ENCODE results near the gene AGK. TPM values are rescaled to one million over a fixed set of nuclear protein-coding genes. Genes with fewer than 3 reads are reported as not detected.

Gene AGK
- total RNA-seq, 1 donor from 2014 or later: 23.0 TPM

DNA sequence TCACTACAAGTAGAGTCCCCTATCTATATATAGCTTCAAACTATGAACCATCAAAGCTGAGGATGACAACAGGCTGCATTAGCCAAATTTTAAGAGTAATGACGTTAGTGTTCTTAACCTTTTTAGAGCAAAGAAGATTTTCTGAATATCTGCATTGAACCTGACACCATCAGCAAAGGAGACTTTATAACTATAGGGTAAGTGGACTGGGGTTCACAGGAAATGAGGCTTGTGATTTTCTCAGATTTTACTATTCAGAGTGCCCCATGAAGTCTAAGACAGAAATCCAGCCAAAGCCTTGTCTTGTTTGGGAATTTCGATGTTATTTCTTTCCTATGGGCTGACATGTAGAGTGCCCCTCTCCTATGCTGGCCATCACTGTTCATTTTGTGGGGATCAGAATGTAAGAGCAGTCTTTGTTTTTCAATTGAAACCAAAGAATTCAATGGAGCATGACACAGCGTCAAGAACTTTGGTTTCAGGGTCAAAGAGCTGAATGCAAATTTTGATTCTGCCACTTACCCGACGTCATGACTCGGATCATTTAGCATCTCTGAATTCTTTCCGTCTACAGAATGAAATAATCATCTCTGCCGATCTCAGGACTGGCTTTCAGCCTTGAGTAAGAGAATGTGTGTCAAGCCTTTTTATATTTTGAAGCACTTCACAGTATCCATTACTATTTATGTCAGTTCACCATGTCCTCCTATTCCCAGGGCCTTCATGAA is 98.1 kb downstream of the AGK start:
- DNase-seq: no peak

DNA sequence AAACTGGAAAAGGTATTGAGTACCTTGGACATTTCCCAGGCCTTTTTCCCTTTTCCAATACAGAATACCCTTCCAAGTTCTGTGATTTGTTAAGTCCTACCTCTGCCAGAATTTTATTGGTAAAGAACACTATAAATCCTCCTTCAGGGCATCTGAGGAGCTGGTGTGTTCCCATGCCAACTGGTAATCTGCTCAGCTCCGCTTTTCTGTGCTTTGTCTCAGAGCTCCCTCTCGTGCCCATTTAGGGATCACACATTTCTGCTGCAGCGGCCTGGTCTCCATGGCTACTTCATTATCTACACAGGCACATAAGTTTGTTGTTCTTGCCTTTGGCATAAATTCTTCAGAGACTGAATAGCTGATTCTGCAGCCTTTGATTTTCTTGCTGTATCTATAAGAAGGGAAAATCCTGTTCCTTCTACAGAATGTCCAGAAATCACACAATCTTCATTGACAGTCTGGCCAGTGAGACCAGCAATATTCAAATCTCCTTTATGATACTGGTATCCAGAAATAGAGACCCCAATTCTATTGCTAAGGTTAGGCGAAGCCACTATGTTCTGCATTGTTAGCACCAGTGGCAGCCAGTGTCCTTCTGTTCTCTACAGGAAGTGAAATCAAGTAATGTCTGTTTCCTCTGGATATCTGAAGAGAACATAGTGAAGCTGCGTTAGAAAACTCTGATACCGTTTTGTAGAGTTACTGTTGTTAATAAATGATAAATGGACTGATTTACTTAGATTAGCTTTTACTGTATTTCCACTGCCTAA is 98.8 kb downstream of the AGK start:
- DNase-seq: peak; percentile 93

DNA sequence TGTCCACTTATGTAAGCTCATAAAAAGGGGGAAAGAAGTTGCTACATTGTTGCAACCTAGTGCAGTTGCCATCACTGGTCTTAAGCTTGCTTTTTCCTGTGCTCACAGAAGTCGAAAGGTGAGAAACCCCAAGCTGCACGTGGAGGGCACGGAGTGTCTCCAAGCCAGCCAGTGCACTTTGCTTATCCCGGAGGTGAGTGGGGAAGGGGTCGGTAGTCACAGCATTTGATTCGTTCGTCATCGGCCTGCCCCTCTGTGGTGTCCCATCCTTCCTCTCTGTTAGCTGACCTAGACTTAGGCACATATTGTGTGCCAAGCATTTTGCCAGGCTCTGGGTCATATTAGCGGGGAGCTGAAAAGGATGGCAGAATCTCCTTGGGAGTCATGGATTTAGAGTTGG is 100.2 kb downstream of the AGK start:
- DNase-seq: no peak

DNA sequence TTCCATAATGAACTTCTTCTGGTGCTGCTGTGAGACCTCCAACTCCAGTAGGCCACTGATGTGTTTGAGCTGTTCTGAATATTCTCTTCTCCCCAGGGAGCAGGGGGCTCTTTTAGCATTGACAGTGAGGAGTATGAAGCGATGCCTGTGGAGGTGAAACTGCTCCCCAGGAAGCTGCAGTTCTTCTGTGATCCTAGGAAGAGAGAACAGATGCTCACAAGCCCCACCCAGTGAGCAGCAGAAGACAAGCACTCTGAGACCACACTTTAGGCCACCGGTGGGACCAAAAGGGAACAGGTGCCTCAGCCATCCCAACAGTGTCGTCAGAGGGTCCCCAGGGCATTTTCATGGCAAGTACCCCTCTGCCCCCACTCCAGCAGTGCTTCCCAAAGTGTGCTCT is 101.5 kb downstream of the AGK start:
- DNase-seq: no peak

DNA sequence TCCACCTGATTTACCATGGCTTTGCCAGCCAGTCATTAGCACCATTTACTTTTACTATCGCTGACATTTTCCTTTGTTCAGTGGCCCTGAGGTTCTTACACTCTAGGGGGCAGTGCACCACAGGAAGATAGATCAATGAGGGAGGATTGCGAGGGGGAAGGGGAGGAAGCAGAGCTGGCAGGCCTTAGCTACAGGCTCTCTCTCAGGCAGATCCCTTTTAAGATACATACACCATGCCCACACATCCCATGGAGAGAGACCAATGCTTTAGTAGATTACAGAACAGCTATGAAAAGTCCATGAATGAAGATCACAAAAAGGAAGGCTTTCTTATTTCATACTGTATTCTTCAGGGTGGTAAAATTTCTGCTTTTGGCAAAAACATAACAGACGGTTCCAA is 103.3 kb downstream of the AGK start:
- DNase-seq: peak; percentile 94

DNA sequence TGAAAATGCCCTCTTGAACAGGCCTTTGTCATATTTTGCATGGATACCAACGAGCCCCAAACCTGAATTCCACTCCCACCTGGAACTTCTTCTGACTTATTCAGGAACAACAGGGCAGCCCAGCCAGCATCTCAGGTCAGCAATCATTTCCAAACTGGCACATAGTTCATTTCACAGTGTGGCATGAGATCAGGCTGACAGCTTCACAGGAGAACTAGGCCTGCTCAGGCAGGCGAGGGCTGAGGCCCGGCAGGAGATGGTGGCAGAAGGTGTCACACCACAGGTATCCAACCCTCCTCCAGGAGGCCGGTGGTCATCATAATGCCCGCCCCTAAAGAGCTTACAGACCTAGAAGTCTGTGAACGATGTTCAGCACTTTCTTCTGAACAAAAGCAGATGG is 108.3 kb downstream of the AGK start:
- no peak for DNase-seq

DNA sequence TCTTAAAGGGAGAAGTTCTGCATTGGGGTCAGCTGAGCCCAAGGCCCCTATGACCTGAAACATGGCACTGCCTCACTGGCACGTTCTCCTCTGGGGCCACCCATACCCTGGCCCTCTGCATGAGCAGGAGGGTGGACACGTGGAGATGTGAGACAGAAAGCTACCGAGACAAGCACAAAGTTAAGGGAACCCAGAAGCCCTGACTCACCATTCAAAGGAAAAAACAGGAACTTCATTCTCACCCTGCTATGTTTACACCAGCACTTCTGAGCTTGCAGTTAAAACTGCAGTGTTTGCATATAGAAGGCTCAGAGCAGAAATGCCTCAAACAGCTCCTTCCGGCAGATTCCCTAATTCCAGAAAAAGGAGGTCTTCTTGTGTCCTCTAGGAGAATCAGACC is 109.0 kb downstream of the AGK start:
- peak; percentile 72 for DNase-seq

DNA sequence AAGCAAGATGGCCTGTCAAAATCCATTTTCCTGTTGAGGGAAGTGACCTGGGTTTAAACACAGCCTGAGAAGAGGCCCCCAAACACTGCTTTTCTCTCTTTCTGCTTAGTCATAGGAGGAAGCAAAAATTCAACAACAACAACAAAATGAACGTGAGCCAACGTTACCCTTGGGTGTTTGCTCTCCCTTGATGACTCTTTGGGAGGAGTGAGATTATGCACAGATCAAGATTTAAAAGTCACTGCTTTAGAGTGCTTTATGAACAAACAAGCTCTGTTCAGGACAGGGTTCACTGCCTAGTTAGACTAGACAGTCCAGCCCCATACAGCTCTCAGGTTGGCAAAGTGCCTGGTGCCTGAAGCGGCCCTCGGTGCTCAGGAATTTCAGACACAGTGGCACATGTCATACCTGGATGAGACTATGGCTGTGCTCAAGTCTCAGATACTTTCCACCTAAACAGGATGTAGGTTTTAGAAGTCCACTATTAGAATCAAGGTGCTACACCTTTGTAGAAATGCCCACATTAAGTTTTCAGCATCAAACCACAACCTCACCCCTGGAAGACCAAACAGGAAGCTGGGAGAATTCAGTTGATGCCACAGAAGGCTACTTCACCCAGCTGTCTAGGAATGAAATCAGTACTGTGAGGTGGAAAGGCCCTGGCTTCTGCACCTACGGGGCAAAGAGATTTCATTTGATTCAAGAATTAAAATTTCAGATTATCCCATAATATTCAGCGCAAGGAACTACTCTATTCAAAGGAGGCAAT is 112.1 kb downstream of the AGK start:
- peak; percentile 67 for DNase-seq

DNA sequence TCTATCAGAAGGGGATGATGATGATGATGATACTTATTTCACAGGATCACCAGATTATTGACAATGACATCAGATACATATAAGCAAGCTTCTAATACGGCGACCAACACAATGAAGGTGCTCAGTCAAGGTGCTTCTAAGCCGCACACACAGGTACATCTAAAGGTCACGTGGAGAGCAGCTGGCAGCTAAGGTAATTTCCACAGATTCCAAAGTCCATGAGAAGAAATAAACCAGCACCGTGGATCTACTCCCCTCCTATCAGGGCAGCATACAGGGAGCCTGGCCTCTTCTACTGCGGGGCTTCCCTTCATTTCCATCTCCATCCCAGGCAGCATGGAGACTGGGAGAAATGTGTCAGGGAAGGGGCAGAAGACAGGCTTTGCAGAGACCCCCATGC is 113.2 kb downstream of the AGK start:
- no peak for DNase-seq

DNA sequence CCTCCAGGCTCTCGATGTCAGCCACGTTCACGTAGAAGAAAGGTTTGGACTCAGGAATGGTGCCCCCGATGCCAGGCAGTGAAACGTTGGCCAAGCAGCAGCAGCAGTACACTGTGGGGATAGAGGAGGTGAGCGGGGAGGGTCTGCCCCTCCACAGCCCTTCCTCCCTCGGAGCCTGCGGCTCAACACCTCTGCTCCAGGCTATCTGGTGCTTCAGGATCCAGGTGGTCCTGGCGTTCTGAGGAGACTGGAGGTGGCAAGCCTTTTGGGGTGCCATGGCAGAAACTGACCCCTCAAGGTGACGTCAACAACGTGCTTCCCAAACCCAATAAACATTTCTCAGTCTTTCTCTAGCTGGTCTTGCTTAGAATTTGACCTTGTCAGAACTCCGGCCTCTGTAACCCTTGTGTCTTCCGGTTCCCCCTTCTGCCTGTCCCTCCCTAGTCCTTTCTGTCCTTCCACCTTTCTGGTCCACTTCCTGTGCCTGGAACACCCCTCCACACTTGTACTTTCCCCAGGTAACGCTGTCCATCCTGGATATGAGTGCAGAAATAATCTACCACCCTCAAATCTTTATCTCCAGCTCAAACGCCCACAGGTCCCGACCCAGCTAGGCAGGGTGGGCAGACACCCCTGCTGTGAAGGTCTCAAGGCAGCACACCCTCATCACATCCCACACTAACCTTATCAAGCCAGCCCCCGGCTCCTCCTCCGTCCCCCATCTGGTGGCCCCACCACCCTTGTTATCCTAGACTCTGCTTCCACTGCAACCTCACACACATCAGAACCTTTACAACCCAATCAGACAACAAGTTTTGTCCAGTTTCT is 114.2 kb downstream of the AGK start:
- no peak for DNase-seq

DNA sequence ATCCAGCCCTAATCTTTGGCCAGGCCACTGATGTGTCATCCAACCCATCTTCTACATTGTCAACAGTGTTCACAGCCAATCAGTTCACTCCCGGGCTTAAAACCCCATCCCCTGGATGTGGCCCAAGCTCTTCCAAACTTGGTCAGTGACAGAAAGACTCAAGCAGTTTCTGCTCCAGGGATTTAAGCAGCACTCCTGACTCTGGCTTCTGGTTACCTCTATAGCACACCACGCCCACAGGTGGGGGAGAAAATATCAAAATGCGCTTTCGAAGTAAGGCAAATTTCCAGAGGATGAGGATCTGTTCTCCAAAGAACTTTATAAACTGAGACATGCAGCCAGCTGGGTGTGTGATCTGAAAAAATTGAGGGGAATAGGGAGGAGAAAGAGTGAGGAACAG is 114.9 kb downstream of the AGK start:
- no peak for DNase-seq

DNA sequence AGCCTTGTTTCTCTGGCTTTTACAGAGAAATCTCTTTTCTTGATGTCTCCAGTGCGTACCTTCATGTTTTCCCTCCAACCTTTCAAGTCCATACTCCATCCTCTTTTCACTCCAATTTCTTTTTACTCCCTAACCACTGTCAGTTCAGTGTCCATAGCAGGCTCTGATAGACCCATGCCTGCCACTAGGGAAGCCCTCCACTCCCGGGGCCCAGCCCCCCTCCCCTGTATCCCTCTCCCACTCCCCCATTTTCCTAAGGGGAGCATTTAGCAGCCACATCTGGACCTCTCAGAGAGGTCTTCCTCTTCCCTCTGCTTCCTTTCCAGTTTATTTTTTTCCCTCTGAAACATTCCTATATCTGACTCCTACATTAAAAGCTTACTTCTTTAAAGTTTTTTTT is 117.6 kb downstream of the AGK start:
- no peak for DNase-seq

DNA sequence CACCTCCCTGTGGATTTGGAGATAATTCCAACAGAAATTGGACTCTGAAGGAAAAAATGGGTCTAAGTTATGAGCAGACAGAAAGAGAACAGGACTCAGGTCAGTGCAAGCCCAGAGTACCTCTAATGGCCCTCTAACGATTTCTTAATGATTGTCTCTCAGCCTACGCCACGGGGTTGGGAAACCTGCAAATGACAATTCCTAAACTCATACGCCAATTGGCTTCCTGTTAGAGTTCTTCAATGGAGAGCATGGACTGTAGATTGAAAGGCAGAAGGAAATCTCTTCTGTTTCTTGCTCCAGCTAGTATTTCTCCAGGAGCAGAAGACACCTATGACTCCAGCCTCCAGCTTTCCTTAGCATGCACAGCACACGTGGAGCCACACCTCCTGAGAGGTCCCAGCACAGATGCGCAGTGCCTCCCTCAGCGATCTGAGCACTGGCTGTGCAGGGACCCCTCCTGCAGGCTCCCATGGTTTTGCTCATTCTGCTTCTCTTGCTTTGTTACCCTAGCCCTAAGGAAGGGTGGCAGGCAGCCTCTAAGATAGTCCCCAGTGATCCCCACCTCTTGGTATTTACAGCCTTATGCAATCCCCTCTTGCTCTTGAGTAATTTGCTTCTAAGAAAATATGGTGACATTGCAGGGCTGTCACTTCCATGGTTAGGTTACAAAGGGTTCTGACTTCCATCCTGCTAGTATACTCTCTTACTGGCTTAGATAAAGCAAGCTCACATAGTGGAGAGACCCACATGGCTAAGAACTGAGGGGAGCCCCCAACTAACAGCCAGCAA is 120.7 kb downstream of the AGK start:
- DNase-seq: no peak

DNA sequence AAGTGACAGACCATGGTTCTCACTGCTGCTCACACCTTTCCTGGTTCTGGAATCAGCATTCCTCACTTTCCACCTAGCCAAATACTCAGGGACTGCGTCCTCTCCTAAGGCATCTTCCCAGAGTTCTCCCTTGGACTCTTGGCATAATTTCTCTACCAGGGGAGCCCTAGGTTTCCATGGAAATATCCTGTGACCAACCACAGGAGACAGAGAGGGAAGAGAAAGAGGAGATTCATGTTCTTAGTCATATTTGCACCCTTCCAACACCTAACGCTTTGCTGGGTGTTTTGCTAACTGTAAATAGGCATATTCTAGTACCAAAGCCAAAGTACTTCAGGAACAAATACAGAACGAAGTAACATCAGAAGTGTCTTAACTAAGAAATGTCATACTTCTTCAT is 122.1 kb downstream of the AGK start:
- DNase-seq: peak; percentile 24

DNA sequence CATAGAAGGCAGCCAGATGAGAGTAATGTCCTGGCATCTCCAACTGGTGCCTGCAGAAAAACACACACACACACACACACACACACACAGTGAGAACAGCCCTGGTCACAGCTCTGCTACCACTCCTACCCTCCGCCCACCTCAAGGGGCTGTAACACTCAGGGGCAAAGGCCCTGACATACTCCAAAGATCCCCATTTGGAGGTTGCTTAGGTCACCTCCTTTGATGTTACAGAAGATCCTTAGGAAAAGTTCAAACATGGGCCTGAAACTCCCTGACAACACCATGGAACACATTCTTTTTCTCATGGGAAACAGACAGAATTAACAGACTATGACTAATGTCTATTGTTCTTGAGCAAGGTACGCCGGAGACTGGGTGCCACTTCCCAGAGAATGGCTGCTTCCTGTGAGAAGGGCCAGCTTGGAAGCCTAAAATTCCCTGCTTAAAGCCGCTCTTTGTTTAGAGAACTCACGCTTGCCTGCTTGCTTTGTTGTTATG is 123.0 kb downstream of the AGK start:
- peak; percentile 97 for DNase-seq

DNA sequence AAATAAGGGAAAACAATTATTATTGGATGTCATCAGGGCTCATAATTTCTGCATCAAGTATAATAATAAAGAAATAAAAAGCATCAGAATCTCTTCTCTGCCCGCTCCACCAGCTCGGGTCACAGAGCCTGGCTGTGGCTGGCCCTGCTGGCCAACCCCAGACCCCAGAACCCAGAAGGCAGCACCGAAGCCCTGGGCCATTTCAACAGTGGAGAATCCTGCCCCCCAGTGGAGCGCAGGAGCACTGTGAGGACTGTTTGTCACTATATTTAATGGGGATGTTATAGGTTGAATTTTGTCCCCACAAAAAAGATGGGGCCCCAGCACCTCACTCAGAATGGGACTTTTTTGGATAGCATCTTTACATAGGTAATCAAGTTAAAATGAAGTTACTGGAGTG is 123.5 kb downstream of the AGK start:
- DNase-seq: peak; percentile 86

DNA sequence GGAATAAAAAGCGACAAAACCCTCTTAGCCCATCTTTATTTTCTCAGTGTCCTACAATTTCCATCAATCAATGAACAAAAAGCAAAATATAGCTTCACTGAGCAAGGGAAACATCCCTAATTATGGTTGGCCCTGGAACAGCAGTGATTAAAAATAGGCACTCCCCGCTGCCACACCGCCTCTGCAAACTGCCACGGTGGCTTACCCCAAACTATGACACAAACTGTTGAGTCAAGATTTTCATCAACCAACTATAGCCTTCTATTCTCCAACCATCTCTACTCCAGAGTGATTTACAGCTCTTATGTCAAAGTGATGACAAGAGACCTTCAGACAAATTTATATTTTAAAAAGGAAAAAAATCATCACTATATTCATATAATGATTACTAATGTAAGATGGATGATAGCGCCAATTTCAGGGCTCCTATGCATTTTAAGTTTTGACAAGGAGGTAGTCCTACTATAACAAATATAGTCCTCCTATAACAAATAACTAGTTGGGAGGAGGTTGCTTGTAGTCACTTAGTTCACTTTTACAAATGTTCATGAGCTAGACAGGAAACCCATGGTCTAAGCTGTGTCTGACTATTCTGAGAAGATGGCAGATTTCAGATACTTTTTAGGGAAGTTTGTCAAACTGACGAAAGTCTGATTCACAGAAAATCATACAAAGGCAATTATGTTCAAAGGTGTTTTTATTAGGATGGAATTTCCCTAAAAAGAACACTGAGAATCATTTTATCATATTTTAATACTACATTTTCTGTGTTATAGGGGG is 124.4 kb downstream of the AGK start:
- peak; percentile 40 for DNase-seq

DNA sequence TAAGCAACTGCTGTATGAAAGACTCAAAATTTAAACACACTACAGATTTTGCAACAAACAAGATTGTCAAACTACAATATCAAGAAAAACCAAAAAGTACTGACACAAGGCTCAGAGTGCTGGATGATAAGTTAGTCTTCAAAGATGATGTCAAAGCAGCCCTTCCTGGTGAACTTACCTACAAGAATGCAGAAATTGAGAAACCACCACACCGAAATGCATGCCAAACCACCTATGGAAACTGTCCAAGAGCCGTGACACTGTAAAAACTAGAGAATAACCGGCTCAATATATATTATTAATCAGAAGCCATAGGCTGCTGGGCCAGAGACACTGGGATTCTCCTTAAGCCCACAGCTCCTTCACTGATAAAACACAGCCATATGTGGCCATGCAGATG is 125.4 kb downstream of the AGK start:
- DNase-seq: no peak

DNA sequence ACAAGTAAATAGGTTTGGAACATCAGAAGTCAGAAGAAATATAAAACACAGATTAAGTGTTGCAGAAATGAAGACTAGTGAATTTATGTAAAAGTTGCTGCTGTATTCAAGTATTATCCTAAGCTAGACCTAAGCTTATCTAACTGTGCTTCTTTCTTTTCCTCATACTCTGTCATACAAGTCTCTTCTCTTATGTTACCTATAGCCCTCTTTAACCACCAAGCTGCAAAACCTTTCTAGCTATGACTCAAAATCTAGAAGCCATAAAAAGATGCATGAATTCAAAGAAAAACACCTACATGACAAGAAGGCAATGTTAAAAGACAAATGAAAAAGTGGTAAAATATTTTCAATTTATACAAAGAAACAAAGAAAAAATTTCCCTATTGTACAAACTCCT is 127.8 kb downstream of the AGK start:
- DNase-seq: no peak

DNA sequence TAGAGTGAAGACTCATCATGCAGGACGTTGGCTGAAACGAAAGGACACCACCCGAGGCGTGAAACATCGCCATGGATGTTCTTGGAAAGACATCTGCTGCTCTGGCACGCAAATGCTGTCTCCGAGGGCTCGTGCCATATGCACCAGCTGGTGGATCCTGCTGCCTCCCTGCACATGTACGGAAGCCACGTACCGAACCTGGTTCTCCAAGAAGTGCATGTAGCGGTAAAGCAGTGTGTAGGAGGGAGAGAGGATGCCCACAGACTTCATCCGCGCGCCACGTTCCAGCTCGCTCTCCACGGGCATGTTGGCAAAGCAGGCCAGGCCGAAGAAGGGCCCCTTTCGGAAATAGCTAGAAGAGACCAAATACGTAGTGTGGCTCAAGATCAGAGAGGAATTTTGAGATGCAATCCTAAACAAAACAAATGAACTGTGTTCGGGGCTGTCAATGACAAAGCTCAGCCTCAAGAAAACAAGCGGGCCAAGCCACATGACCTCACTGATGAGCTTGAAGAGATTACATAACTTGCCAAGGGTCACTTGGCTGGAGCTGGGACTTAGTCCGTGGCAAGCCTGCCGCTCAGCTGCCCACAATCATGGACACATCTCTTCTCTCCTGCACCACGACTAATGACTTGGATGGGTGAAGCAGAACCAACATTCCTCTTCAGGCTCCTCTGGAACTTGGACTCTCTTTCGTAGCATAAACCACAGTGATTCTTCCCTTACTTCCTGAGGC is 134.2 kb downstream of the AGK start:
- DNase-seq: no peak
